Keratinocyte (primary cell): ENCODE data around the gene NEURL3.

Source experiments
- CTCF ChIP-seq, 3 experiments: IDR thresholded peaks in 1 of 3; conservative IDR thresholded peaks in 1 of 3; optimal IDR thresholded peaks in 1 of 3; 2 replicates in 2 of 3; 3 replicates in 1 of 3; pipeline versions ENCODE3 to v1.5.1; 2011; ENCODE audit warnings: low read length in 3 of 3, mild to moderate bottlenecking in 3 of 3, moderate library complexity in 2 of 3, control low read depth in 1 of 3, inconsistent platforms in 1 of 3; ENCODE audit not compliant: insufficient read depth in 2 of 3; ENCODE audit errors: extremely low read depth in 1 of 3
- EZH2 ChIP-seq: IDR thresholded peaks from one replicate; pipeline ENCODE4 v1.6.1; 2012; ENCODE audit warnings: inconsistent platforms, mild to moderate bottlenecking, low read length, moderate library complexity

DNA sequence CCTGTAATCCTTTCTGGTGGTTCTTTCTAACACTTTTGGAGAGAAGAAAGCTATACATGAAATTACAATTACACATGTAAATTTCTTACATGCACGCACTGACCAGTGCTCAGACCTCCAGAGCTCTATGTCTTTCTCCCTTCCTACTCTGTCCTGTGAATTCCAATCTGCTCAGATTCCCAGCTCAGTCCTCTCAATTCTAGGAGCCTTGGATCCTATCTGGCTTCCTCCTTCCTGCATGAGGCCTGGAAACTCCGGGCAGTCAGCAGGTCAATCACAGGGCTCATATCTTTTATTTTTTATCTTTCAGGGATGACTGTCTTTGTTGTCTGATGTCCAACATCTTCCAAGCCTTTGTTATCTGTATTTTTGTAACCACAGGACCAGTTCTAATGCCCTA lies 56.0 kb downstream of the NEURL3 start:
- TF ChIP-seq CTCF (optimal IDR thresholded peaks at IDR 0.05 in 1 of 3, IDR thresholded peaks at IDR 0.05 in 1 of 3, conservative IDR thresholded peaks at IDR 0.05 in 1 of 3; ENCODE audit: extremely low read depth in 1 of 3, insufficient read depth in 2 of 3, low read length in 3 of 3) (no peak), EZH2 (no peak)
